GM13977 (cell line): ENCODE measurements around the gene CFAP161.

Experiments
- DNase-seq: peaks from one replicate; pipeline ENCODE4 v3.0.0; 2012; ENCODE audit warnings: low spot score
- in situ Hi-C: fragments of 300-500 bp; cut with MboI; formaldehyde crosslinking; loops from one replicate; pipeline ENCODE4 v1.12.0; 2022; ENCODE audit warnings: low sequenced_read_pairs, low pct_unique_long_range_greater_than_20kb, mixed read lengths, inconsistent platforms; ENCODE audit not compliant: unreplicated experiment
- TF ChIP-seq, protein P1 (sequence below): IDR thresholded peaks from 2 replicates; pipeline ENCODE4 v1.5.1; 2012; ENCODE audit warnings: mild to moderate bottlenecking, control low read depth; ENCODE audit not compliant: insufficient read depth; ENCODE audit errors: extremely low read depth, missing control alignments

CFAP161 gene

GRCh38 chr15:81191701-81192100 lies 57.6 kb downstream of the CFAP161 start:
- in situ Hi-C loops: no loop called here
- TF ChIP-seq, protein P1, sequence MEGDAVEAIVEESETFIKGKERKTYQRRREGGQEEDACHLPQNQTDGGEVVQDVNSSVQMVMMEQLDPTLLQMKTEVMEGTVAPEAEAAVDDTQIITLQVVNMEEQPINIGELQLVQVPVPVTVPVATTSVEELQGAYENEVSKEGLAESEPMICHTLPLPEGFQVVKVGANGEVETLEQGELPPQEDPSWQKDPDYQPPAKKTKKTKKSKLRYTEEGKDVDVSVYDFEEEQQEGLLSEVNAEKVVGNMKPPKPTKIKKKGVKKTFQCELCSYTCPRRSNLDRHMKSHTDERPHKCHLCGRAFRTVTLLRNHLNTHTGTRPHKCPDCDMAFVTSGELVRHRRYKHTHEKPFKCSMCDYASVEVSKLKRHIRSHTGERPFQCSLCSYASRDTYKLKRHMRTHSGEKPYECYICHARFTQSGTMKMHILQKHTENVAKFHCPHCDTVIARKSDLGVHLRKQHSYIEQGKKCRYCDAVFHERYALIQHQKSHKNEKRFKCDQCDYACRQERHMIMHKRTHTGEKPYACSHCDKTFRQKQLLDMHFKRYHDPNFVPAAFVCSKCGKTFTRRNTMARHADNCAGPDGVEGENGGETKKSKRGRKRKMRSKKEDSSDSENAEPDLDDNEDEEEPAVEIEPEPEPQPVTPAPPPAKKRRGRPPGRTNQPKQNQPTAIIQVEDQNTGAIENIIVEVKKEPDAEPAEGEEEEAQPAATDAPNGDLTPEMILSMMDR: no peak
- DNase-seq: no peak

DNA sequence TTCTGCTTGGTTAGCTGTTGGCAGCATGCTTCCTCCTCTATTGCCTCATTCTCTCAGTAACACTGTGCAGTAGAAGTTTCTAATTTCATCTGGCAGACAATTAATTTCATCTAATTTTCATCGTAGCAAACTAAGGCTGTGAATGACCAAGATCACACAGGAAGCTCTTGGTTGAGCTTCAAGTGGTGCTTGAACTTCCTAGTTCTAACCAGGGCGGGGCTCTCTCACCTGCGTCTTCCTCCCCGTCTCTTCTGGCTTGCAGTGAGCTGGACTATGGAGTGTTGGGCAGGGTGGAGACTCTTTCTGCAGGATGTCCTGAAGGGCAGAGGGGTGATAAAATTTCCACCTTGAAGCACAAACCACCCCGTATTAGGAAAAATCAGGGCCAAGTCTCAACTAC lies 60.7 kb downstream of the CFAP161 start:
- DNase-seq: no peak
- in situ Hi-C loops: no loop called here

DNA sequence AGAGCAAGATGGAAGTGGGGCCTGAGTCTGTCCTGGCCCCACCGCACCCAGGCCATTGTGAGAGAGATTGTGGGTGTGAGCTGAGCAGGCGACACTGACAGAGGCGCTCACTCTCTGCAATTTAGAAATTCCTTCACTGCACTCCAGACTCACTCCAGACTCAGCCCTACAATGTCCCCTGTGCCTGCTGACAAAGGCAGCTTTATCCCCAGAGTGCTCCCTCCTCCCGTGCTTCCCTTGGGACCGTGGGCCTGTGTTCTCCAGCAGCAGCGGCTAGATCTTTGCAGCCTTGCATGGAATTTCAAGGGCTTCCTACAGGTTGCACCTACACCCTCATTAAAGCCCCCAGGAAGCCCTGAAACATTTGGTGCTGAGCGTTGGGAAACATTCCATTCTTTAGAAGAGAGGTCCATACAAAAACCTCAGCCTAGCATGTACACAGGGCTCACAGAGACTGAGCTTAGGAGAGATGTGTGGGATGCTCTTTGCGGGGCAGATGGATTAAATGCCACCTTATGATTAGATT lies 61.3 kb downstream of the CFAP161 start:
- in situ Hi-C loops: no loop called here
- no peak for DNase-seq
- TF ChIP-seq, protein P1: no peak

More for the DNA sequence above, 60.7 kb downstream of the CFAP161 start:
- TF ChIP-seq, protein P1: no peak

DNA sequence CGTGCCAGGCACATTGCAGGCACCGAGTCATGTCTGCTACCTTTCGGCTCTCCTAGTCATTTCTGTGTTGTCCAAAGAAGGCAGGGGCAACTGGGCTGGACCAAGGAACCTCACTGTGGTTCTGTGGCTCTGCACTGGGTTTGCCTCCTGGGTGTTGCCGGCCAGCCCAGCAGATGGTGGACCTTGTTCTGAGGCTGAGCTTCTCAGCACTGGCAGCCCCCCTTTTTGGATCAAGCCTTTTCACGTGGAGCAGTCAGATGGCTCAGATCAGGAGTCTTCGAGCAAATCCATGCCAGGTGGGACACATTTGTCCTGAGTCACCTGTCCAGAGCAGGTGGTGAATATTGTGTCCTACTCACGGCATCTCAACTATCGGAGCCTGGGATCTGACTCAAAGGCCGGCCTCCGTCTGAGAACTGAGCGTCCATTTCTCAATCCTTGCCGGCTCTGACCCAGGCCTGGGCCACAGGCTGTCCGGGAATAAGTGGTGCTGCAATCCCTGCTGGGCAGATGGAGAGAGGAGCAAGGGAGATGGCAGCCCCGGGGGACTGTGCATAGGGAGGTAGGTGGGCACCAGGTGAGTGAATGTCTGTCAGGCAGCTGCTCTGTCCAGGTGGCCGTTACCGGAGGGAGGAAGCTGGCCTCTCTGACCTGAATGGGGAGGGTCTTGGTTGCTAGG lies 62.6 kb downstream of the CFAP161 start, which contains the start of gene IL16:
IL16 (plus strand) TSS at position 304 of the 679 bp plus-strand sequence. CDS start 28,521 bp downstream, outside the sequence.
- TF ChIP-seq, protein P1: no peak
- in situ Hi-C loops: no loop called here
- DNase-seq: no peak

GRCh38 chr15:81197255-81197630 lies 63.2 kb downstream of the CFAP161 start:
- in situ Hi-C loops: no loop called here
- no peak for DNase-seq
- TF ChIP-seq, protein P1: no peak

DNA sequence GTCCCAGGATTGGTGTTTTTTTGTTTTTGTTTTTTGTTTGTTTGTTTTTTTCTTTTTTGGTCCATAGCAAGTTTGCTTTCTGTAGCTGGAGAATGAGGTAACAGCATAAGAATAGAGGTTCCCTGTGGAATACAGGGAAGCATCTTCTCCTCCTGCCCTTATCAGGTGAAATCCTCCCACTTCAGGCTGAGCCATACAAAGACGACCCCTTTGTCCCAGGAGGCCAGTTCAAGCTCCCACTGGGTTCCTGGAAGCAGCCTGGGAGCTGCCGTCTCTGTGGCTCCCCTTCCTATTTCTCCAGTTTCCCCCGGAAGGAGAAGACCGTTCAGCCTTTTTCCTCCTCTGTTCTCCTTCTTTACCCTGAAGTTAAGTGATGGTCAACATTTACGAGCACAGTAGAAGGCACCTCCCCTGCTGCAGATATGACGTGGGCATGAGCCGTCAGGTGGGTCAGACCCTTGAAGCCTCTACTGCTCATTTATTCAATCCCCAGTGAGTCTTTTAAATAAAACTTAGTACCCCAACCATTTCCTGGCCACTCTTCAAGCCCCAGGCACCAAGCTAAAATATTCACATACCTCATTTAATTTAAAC lies 63.7 kb downstream of the CFAP161 start:
- TF ChIP-seq, protein P1: no peak
- no peak for DNase-seq
- in situ Hi-C loops: no loop called here
